Kidney capillary endothelial cell (primary cell): ENCODE data around the gene TEKT5.
"Not testable (repeated sequence)": the region's sequence is repeated elsewhere in the genome, so short reads cannot be mapped to it uniquely, and the experiment has no call there.

ENCODE experiments used
- DNase-seq: peaks from one replicate; pipeline ENCODE4 v3.0.0-alpha.2; 2018; ENCODE audit warnings: low spot score

Gene TEKT5

GRCh38 chr16:10658943-10659342, 35.8 kb downstream of the TEKT5 start:
- DNase-seq = no peak

GRCh38 chr16:10657925-10658324, 36.8 kb downstream of the TEKT5 start:
- no peak for DNase-seq

GRCh38 chr16:10656618-10657017, 38.1 kb downstream of the TEKT5 start:
- DNase-seq = no peak

- DNase-seq = no peak
Measured at GRCh38 chr16:10655415-10655977, 39.2 kb downstream of the TEKT5 start.

GRCh38 chr16:10654592-10655414, 39.9 kb downstream of the TEKT5 start:
- no peak for DNase-seq

- no peak for DNase-seq
Measured at GRCh38 chr16:10652730-10653590, 41.8 kb downstream of the TEKT5 start.

- DNase-seq = not testable (repeated sequence)
Measured at GRCh38 chr16:10649098-10649497, 45.6 kb downstream of the TEKT5 start.

- DNase-seq = no peak
Measured at GRCh38 chr16:10647721-10648296, 46.9 kb downstream of the TEKT5 start.

GRCh38 chr16:10647264-10647720, 47.4 kb downstream of the TEKT5 start:
- no peak for DNase-seq

GRCh38 chr16:10646581-10647263, 48.0 kb downstream of the TEKT5 start:
- no peak for DNase-seq

- no peak for DNase-seq
Measured at GRCh38 chr16:10646228-10646580, 48.5 kb downstream of the TEKT5 start.

GRCh38 chr16:10644092-10644491, 50.6 kb downstream of the TEKT5 start:
- no peak for DNase-seq

GRCh38 chr16:10642964-10643363, 51.8 kb downstream of the TEKT5 start:
- DNase-seq = no peak

- DNase-seq = no peak
Measured at GRCh38 chr16:10641953-10642949, 52.5 kb downstream of the TEKT5 start.

- DNase-seq = no peak
Measured at GRCh38 chr16:10641555-10641952, 53.2 kb downstream of the TEKT5 start.

GRCh38 chr16:10640934-10641333, 53.8 kb downstream of the TEKT5 start:
- no peak for DNase-seq

- no peak for DNase-seq
Measured at GRCh38 chr16:10638101-10638500, 56.6 kb downstream of the TEKT5 start.

- DNase-seq = no peak
Measured at GRCh38 chr16:10637337-10638037, 57.2 kb downstream of the TEKT5 start.

GRCh38 chr16:10635365-10636021, 59.2 kb downstream of the TEKT5 start:
- DNase-seq = no peak
